ENCODE data around the gene TSTD1.
"Not testable (repeated sequence)": the region's sequence is repeated elsewhere in the genome, so short reads cannot be mapped to it uniquely, and the experiment has no call there.

TSTD1 gene

GRCh38 chr1:161033751-161034150 is 5.0 kb downstream of the TSTD1 start:
- no peak for DNase-seq

GRCh38 chr1:161032409-161032808 is 6.4 kb downstream of the TSTD1 start:
- DNase-seq = no peak

- DNase-seq = no peak
Measured at GRCh38 chr1:161031874-161032273, 6.9 kb downstream of the TSTD1 start.

- DNase-seq = not testable (repeated sequence)
Measured at GRCh38 chr1:161029466-161029865, 9.3 kb downstream of the TSTD1 start.

GRCh38 chr1:161026954-161027353 is 11.8 kb downstream of the TSTD1 start:
- not testable (repeated sequence) for DNase-seq

GRCh38 chr1:161022432-161022831 is 16.3 kb downstream of the TSTD1 start:
- not testable (repeated sequence) for DNase-seq

- no peak for DNase-seq
Measured at GRCh38 chr1:161021970-161022353, 16.8 kb downstream of the TSTD1 start.

- peak; percentile 85 to 87 for DNase-seq
Measured at GRCh38 chr1:161021165-161021969, 17.4 kb downstream of the TSTD1 start.

- peak in 1 of 2 experiments; percentile 29 for DNase-seq
Measured at GRCh38 chr1:161020509-161021164, 18.1 kb downstream of the TSTD1 start, which contains the start of gene F11R. Gene F11R, minus strand, starts transcription at chr1:161021152. Its CDS starts 79 bp downstream, at chr1:161021073.

GRCh38 chr1:161019751-161020495 is 18.8 kb downstream of the TSTD1 start:
- no peak for DNase-seq

- not testable (repeated sequence) for DNase-seq
Measured at GRCh38 chr1:161019111-161019660, 19.6 kb downstream of the TSTD1 start.

- DNase-seq = no peak
Measured at GRCh38 chr1:161018631-161018930, 20.2 kb downstream of the TSTD1 start.

GRCh38 chr1:161017756-161018630 is 20.8 kb downstream of the TSTD1 start:
- DNase-seq = no peak

GRCh38 chr1:161017181-161017580 is 21.6 kb downstream of the TSTD1 start:
- DNase-seq = not testable (repeated sequence)

GRCh38 chr1:161016683-161017082 is 22.1 kb downstream of the TSTD1 start:
- not testable (repeated sequence) for DNase-seq

GRCh38 chr1:161013488-161014230 is 25.1 kb downstream of the TSTD1 start:
- DNase-seq = peak; percentile 37 to 52

- DNase-seq = peak in 1 of 2 experiments; percentile 8
Measured at GRCh38 chr1:161013131-161013487, 25.7 kb downstream of the TSTD1 start.

GRCh38 chr1:161012420-161012819 is 26.3 kb downstream of the TSTD1 start:
- no peak for DNase-seq

- no peak for DNase-seq
Measured at GRCh38 chr1:161009602-161010211, 29.1 kb downstream of the TSTD1 start.

GRCh38 chr1:161008869-161009510 is 29.8 kb downstream of the TSTD1 start:
- no peak for DNase-seq

GRCh38 chr1:161007369-161007768 is 31.4 kb downstream of the TSTD1 start:
- no peak for DNase-seq

Data from stimulated activated CD4-positive, alpha-beta T cell treated with anti-CD3 and anti-CD28 coated beads, Interleukin-4, amount 100 ng/mL, for 4 hours (primary cell).